Neural cell (in vitro differentiated cells): ENCODE results near the gene CHKA. TPM values are rescaled to one million over a fixed set of nuclear protein-coding genes. Genes with fewer than 3 reads are reported as not detected.

ENCODE experiments used
- H2AFZ ChIP-seq: fragments of 200-600, 300-800 bp; sonication (generic), shearing (Covaris generic); 2 replicates; pipeline ENCODE4 v1.6.0; 2014; ENCODE audit warnings: low read depth, mild to moderate bottlenecking, antibody characterized with exemption, low read length, moderate library complexity
- H3F3A ChIP-seq: fragments of 200-600 bp; shearing (Covaris generic); 2 replicates; pipeline ENCODE4 v1.6.1; 2016; ENCODE audit warnings: mild to moderate bottlenecking, moderate library complexity, mixed read lengths, antibody characterized with exemption, low read length; ENCODE audit not compliant: insufficient read depth, poor library complexity, severe bottlenecking
- H3K27ac ChIP-seq: fragments of 200-600, 300-800 bp; sonication (generic), shearing (Covaris generic); 2 replicates; pipeline ENCODE4 v1.5.1; 2014; ENCODE audit warnings: mild to moderate bottlenecking, low read length, moderate library complexity
- H3K27me3 ChIP-seq: fragments of 300-800, 200-600 bp; sonication (generic), shearing (Covaris generic); 2 replicates; pipeline ENCODE4 v1.6.0; 2014; ENCODE audit warnings: mild to moderate bottlenecking, low read depth, low read length, moderate library complexity; ENCODE audit not compliant: insufficient read depth
- H3K36me3 ChIP-seq: fragments of 300-800, 200-600 bp; sonication (generic), shearing (Covaris generic); 2 replicates; pipeline ENCODE4 v1.5.1; 2014; ENCODE audit warnings: mild to moderate bottlenecking, antibody characterized with exemption, low read length, moderate library complexity; ENCODE audit not compliant: insufficient read depth
- H3K4me2 ChIP-seq: fragments of 300-800, 200-600 bp; sonication (generic), shearing (Covaris generic); 2 replicates; pipeline ENCODE4 v1.6.0; 2014; ENCODE audit warnings: mild to moderate bottlenecking, low read length
- H3K4me3 ChIP-seq: fragments of 300-800, 200-600 bp; sonication (generic), shearing (Covaris generic); 2 replicates; pipeline ENCODE4 v1.5.1; 2014; ENCODE audit warnings: mild to moderate bottlenecking, low read length, moderate library complexity
- H3K79me2 ChIP-seq: fragments of 200-600 bp; shearing (Covaris generic); replicated peaks from 2 replicates; pipeline ENCODE4 v1.6.0; 2014; ENCODE audit warnings: mild to moderate bottlenecking, low read length, moderate library complexity; ENCODE audit not compliant: insufficient read depth
- H3K9ac ChIP-seq: fragments of 300-800, 200-600 bp; sonication (generic), shearing (Covaris generic); 2 replicates; pipeline ENCODE4 v1.6.1; 2016; ENCODE audit warnings: mild to moderate bottlenecking, low read length, mixed read lengths
- H3K9me2 ChIP-seq: fragments of 200-600 bp; shearing (Covaris generic); 2 replicates; pipeline ENCODE4 v1.6.1; 2016; ENCODE audit warnings: mild to moderate bottlenecking, low read length, mixed read lengths; ENCODE audit not compliant: insufficient read depth
- H3K9me3 ChIP-seq: fragments of 200-600, 300-800 bp; sonication (generic), shearing (Covaris generic); 2 replicates; pipeline ENCODE4 v1.6.1; 2016; ENCODE audit warnings: mild to moderate bottlenecking, mixed run types, low read length, moderate library complexity, mixed read lengths
- H4K20me1 ChIP-seq: fragments of 200-600 bp; shearing (Covaris generic); 2 replicates; pipeline ENCODE4 v1.6.1; 2016; ENCODE audit warnings: mild to moderate bottlenecking, mixed run types; ENCODE audit not compliant: insufficient read depth
- CTCF ChIP-seq: fragments of 450-650 bp; IDR thresholded peaks from 2 replicates; pipeline ENCODE4 v1.5.1; 2014; ENCODE audit warnings: antibody characterized with exemption, mild to moderate bottlenecking, moderate library complexity; ENCODE audit not compliant: poor library complexity, severe bottlenecking
- EP300 ChIP-seq: fragments of 450-650 bp; conservative IDR thresholded peaks from 2 replicates; pipeline ENCODE4 v1.6.1; 2014; ENCODE audit warnings: antibody characterized with exemption, mild to moderate bottlenecking, moderate library complexity; ENCODE audit not compliant: poor library complexity, severe bottlenecking
- EZH2 ChIP-seq: fragments of 200-600, 300-800 bp; shearing (Covaris generic), sonication (generic); IDR thresholded peaks from 2 replicates; pipeline ENCODE4 v1.6.1; 2014; ENCODE audit warnings: antibody characterized with exemption, low read length, borderline replicate concordance, mild to moderate bottlenecking; ENCODE audit not compliant: insufficient read depth, poor library complexity, severe bottlenecking
- MXI1 ChIP-seq: fragments of 450-650 bp; conservative IDR thresholded peaks from 2 replicates; pipeline ENCODE4 v1.6.1; 2014; ENCODE audit warnings: antibody characterized with exemption, mild to moderate bottlenecking; ENCODE audit not compliant: poor library complexity, severe bottlenecking
- POLR2AphosphoS5 ChIP-seq: IDR thresholded peaks from 2 replicates; pipeline ENCODE4 v1.6.1; 2012
- RAD21 ChIP-seq: fragments of 450-650 bp; conservative IDR thresholded peaks from 2 replicates; pipeline ENCODE4 v1.6.1; 2014; ENCODE audit warnings: antibody characterized with exemption, mild to moderate bottlenecking, moderate library complexity
- REST ChIP-seq: IDR thresholded peaks from 2 replicates; pipeline ENCODE4 v1.6.1; 2012; ENCODE audit warnings: borderline replicate concordance
- SMC3 ChIP-seq: fragments of 450-650 bp; conservative IDR thresholded peaks from 2 replicates; pipeline ENCODE4 v1.6.1; 2014; ENCODE audit warnings: antibody characterized with exemption, mild to moderate bottlenecking, moderate library complexity; ENCODE audit not compliant: poor library complexity
- TAF1 ChIP-seq: IDR thresholded peaks from 2 replicates; pipeline ENCODE4 v1.6.1; 2012; ENCODE audit warnings: low read depth
- polyA plus RNA-seq: library from polyadenylated mRNA; depleted of rRNA; stranded (reverse); fragments of >200 nt; gene quantifications from 2 replicates; pipeline ENCODE4 v1.2.3, GENCODE V29; 2014

The CHKA gene
- polyA plus RNA-seq, 1 donor from 2014 or later = 90.0 TPM

- Histone ChIP-seq H2AFZ (no peak overlapping the region), H3K36me3 (no peaks in the 10 kb centered on the region), H3F3A (no peaks in the 10 kb centered on the region), H3K9me3 (no peaks in the 10 kb centered on the region), H3K4me3 (no peak overlapping the region), H3K27ac (no peak overlapping the region), H3K4me2 (no peak overlapping the region), H3K27me3 (no peaks in the 10 kb centered on the region), H3K9me2 (no peaks in the 10 kb centered on the region), H3K9ac (no peak overlapping the region), H3K79me2 (no peaks in the 10 kb centered on the region), H4K20me1 (no peaks in the 10 kb centered on the region)
- TF ChIP-seq EP300 (no peak), SMC3 (no peak), MXI1 (no peak), RAD21 (no peak), REST (no peak), EZH2 (no peak), CTCF (no peak), TAF1 (no peak), POLR2AphosphoS5 (no peak)
Measured at GRCh38 chr11:68043349-68044144, 77.6 kb downstream of the CHKA start.

- Histone ChIP-seq H3K9me2 (no peaks in the 10 kb centered on the region), H3K27ac (no peak overlapping the region), H3K79me2 (no peaks in the 10 kb centered on the region), H3K27me3 (no peaks in the 10 kb centered on the region), H2AFZ (no peak overlapping the region), H3K9ac (no peak overlapping the region), H3K4me3 (no peak overlapping the region), H3K36me3 (no peaks in the 10 kb centered on the region), H3K9me3 (no peaks in the 10 kb centered on the region), H3F3A (no peaks in the 10 kb centered on the region), H4K20me1 (no peaks in the 10 kb centered on the region), H3K4me2 (no peak overlapping the region)
- TF ChIP-seq POLR2AphosphoS5 = no peak
- no peak for TF ChIP-seq RAD21
- no peak for TF ChIP-seq CTCF
- TF ChIP-seq REST = no peak
- TF ChIP-seq EZH2 = no peak
- no peak for TF ChIP-seq MXI1
- no peak for TF ChIP-seq EP300
- TF ChIP-seq SMC3 = no peak
- no peak for TF ChIP-seq TAF1
Measured at GRCh38 chr11:68043029-68043348, 78.2 kb downstream of the CHKA start.
